BE2C (cell line): ENCODE data around the gene ASB11.

Experiments
- DNase-seq: peaks from one replicate; pipeline ENCODE4 v3.0.0-alpha.2; 2020
- H3K27me3 ChIP-seq: fragments of 250-450 bp; sonication (Bioruptor Pico); 2 replicates; pipeline ENCODE4 v1.5.1; 2020; ENCODE audit warnings: mild to moderate bottlenecking
- H3K36me3 ChIP-seq: fragments of 250-450 bp; sonication (Bioruptor Pico); 2 replicates; pipeline ENCODE4 v1.5.1; 2020; ENCODE audit warnings: mild to moderate bottlenecking
- H3K4me1 ChIP-seq: fragments of 250-450 bp; sonication (Bioruptor Pico); 2 replicates; pipeline ENCODE4 v1.5.1; 2020
- H3K4me3 ChIP-seq: 2 replicates; pipeline ENCODE4 v1.5.1; 2011; ENCODE audit warnings: low read depth, low read length
- H3K9me3 ChIP-seq: fragments of 250-450 bp; sonication (Bioruptor Pico); 2 replicates; pipeline ENCODE4 v1.5.1; 2020
- CTCF ChIP-seq: IDR thresholded peaks from 2 replicates; pipeline ENCODE4 v1.5.1; 2012; ENCODE audit warnings: mild to moderate bottlenecking, low read depth, low read length

Gene ASB11

DNA sequence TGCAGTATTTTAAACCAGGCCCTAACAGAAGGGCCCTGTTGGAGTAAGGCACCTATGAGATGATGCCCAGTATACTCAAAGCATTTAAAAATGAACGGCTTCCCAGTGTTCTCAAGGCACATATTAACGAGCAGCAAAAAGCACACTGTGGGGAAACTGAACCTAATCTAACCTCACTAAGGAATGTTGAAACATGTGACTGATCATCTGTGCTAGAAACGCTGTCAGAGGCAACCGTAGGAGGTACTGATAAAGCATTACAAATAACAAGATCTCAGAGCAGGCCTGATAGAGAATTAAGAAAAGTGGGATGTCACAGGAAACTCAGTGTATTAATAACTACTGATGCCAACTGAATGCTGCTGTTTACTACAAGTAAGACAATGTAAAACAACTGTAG lies 69.5 kb downstream of the ASB11 start:
- Histone ChIP-seq H3K36me3 (no peaks in the 10 kb centered on the region), H3K4me1 (no peaks in the 10 kb centered on the region), H3K4me3 (no peak overlapping the region), H3K27me3 (no peaks in the 10 kb centered on the region), H3K9me3 (no peaks in the 10 kb centered on the region)
- DNase-seq: no peak
- no peak for TF ChIP-seq CTCF

DNA sequence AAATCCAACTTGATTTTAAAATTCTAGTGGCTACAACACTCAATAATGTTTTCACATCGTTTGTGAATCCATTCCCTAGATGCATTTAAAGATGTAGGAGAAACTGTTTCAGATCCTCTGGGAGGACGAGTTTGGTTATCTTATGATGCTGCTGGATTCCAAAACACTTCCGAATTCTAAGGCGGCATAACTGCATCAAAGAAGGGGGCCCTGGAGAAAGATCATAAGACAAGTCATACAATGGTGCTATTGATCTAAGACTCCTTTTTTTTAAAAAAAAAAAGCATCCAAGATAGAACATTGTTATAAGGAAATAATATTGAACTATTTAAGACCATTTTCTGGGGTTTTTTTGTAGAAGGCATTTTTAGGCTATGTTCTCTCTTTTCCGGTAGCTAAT lies 71.0 kb downstream of the ASB11 start:
- Histone ChIP-seq H3K27me3 (no peaks in the 10 kb centered on the region), H3K9me3 (no peaks in the 10 kb centered on the region), H3K4me3 (no peak overlapping the region), H3K4me1 (no peaks in the 10 kb centered on the region), H3K36me3 (no peaks in the 10 kb centered on the region)
- no peak for DNase-seq
- TF ChIP-seq CTCF: no peak

- H3K27me3 ChIP-seq: no peaks in the 10 kb centered on the region
Measured at GRCh38 chrX:15242899-15243555, 72.4 kb downstream of the ASB11 start.

DNA sequence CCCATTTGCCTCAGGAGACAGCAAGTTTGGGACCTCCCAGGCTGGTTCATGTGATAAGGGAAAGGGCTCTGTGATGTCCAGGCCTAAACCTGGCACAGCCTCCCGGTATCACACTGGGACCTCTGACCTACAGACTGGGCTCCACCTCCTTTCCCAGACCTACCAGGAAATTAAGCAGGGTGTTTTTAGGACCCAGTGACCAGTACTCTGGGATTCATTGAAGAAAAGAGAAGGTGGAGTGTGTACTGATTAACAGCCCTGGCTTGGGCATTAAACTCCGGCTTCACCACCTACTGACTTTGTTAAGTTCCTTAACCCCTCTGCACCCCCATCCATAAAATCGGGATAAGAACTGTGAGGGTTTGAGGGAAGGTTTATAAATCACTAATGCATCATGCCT lies 74.1 kb downstream of the ASB11 start:
- H3K9me3 ChIP-seq: no peaks in the 10 kb centered on the region
- H3K4me1 ChIP-seq: no peaks in the 10 kb centered on the region
- no peaks in the 10 kb centered on the region for H3K36me3 ChIP-seq
- no peak for TF ChIP-seq CTCF
- no peak for DNase-seq
- no peak overlapping the region for H3K4me3 ChIP-seq
- H3K27me3 ChIP-seq: no peaks in the 10 kb centered on the region

More at GRCh38 chrX:15242899-15243555, 72.4 kb downstream of the ASB11 start:
- Histone ChIP-seq H3K4me3 (no peak overlapping the region), H3K9me3 (no peaks in the 10 kb centered on the region), H3K36me3 (no peaks in the 10 kb centered on the region), H3K4me1 (no peaks in the 10 kb centered on the region)
- peak; percentile 25 for DNase-seq
- peak; percentile 62 for TF ChIP-seq CTCF

- no peak overlapping the region for H3K4me3 ChIP-seq
- H3K9me3 ChIP-seq: no peaks in the 10 kb centered on the region
- DNase-seq: no peak
Measured at GRCh38 chrX:15240414-15240813, 75.0 kb downstream of the ASB11 start.

DNA sequence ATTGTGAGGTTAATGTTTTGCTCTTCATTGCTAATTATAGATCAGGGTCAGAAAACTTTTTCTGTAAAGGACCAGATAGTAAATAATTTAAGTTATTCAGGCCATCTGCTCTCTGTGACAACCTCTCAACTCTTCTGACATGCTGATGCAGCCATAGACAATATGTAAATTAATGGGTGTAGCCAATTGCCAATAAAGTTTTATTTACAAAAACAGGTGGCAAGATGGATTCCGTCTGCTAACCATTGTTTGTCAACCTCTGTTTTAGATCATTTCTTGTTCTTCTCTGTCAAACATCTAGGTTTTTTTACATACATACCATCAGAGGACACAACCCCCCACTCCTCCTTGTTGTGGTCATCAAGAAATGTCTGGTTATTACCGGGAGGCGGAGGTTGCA lies 79.3 kb downstream of the ASB11 start:
- H3K9me3 ChIP-seq: no peaks in the 10 kb centered on the region
- no peak overlapping the region for H3K4me3 ChIP-seq
- DNase-seq: no peak
- no peaks in the 10 kb centered on the region for H3K36me3 ChIP-seq
- H3K27me3 ChIP-seq: no peaks in the 10 kb centered on the region
- no peaks in the 10 kb centered on the region for H3K4me1 ChIP-seq
- TF ChIP-seq CTCF: no peak

More at GRCh38 chrX:15240414-15240813, 75.0 kb downstream of the ASB11 start:
- H3K27me3 ChIP-seq: no peaks in the 10 kb centered on the region
- no peaks in the 10 kb centered on the region for H3K4me1 ChIP-seq
- TF ChIP-seq CTCF: no peak
- H3K36me3 ChIP-seq: no peaks in the 10 kb centered on the region
